ENCODE results near the gene RHBDD2.

Gene RHBDD2

DNA sequence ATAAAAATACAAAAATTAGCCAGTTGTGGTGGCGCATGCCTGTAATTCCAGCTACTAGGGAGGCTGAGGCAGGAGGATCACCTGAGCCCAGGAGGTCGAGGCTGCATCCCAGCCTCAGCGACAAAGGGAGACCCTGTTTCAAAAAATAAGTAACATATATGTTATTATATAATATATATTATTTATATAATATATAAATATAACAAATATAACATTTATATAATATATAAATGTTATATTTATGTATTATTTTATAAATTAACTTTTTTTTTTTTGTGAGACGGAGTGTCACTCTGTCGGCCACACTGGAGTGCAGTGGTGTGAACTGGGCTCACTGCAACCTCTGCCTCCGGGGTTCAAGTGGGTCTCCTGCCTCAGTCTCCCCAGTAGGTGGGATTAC lies 34.6 kb downstream of the RHBDD2 start:
- TF ChIP-seq YY1 (IDR thresholded peaks at IDR 0.05; ENCODE audit: low read depth) = no peak

DNA sequence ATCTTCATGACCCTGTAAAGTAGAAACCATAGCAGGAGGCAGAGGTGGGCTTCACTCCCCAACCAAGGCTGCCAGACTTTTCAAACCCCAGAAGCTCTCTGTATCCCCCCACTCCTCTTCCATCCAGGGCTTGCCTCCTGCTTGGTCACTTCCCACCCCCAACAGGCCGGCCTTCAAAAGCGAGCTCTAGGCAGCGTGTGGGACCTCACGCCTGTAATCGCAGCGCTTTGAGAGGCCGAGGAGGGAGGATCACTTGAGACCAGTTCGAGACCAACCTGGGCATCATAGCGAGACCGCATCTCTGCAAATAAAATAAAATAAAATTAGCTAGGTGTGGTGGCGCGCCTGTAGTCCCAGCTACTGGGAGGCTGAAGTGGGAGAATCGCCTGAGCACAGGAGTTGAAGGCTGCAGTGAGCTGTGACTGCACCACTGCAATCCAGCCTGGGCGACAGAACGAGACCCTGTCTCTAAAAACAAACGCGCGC lies 35.4 kb downstream of the RHBDD2 start:
- TF ChIP-seq, protein P1, sequence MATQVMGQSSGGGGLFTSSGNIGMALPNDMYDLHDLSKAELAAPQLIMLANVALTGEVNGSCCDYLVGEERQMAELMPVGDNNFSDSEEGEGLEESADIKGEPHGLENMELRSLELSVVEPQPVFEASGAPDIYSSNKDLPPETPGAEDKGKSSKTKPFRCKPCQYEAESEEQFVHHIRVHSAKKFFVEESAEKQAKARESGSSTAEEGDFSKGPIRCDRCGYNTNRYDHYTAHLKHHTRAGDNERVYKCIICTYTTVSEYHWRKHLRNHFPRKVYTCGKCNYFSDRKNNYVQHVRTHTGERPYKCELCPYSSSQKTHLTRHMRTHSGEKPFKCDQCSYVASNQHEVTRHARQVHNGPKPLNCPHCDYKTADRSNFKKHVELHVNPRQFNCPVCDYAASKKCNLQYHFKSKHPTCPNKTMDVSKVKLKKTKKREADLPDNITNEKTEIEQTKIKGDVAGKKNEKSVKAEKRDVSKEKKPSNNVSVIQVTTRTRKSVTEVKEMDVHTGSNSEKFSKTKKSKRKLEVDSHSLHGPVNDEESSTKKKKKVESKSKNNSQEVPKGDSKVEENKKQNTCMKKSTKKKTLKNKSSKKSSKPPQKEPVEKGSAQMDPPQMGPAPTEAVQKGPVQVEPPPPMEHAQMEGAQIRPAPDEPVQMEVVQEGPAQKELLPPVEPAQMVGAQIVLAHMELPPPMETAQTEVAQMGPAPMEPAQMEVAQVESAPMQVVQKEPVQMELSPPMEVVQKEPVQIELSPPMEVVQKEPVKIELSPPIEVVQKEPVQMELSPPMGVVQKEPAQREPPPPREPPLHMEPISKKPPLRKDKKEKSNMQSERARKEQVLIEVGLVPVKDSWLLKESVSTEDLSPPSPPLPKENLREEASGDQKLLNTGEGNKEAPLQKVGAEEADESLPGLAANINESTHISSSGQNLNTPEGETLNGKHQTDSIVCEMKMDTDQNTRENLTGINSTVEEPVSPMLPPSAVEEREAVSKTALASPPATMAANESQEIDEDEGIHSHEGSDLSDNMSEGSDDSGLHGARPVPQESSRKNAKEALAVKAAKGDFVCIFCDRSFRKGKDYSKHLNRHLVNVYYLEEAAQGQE (IDR thresholded peaks at IDR 0.05; ENCODE audit: low read depth) = no peak
- TF ChIP-seq ZBTB7A (IDR thresholded peaks at IDR 0.05; ENCODE audit: low read depth) = no peak
- no peak for TF ChIP-seq EP300 (IDR thresholded peaks at IDR 0.05; ENCODE audit: borderline replicate concordance)

- TF ChIP-seq EP300 (IDR thresholded peaks at IDR 0.05; ENCODE audit: borderline replicate concordance) (peak; percentile 78), CREB1 (IDR thresholded peaks at IDR 0.05; ENCODE audit: low read depth) (no peak), EGR1 (IDR thresholded peaks at IDR 0.05) (peak; percentile 60; the same call in 1 of the 2 replicates), TCF12 (IDR thresholded peaks at IDR 0.05; ENCODE audit: low read depth) (peak; percentile 60), TEAD4 (IDR thresholded peaks at IDR 0.05) (peak; percentile 77), YY1 (IDR thresholded peaks at IDR 0.05; ENCODE audit: low read depth) (peak; percentile 64), USF1 (IDR thresholded peaks at IDR 0.05) (no peak; the same call in 1 of the 2 replicates), NFIC (IDR thresholded peaks at IDR 0.05) (peak; percentile 52; the same call in 1 of the 2 replicates), CEBPB (IDR thresholded peaks at IDR 0.05) (no peak), RAD21 (IDR thresholded peaks at IDR 0.05; ENCODE audit: low read depth) (no peak; the same call in 1 of the 2 replicates), ZBTB7A (IDR thresholded peaks at IDR 0.05; ENCODE audit: low read depth) (no peak), TAF1 (IDR thresholded peaks at IDR 0.05; ENCODE audit: low read depth) (peak; percentile 98), FOXM1 (IDR thresholded peaks at IDR 0.05; ENCODE audit: borderline replicate concordance, low read depth) (no peak)
- TF ChIP-seq, protein P2, sequence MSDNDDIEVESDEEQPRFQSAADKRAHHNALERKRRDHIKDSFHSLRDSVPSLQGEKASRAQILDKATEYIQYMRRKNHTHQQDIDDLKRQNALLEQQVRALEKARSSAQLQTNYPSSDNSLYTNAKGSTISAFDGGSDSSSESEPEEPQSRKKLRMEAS (IDR thresholded peaks at IDR 0.05) = peak; percentile 45; the same call in 1 of the 2 replicates
Measured at GRCh38 chr7:75914655-75915415, 36.0 kb downstream of the RHBDD2 start, which contains the start of gene POR. POR (plus strand) TSS chr7:75915155; CDS start chr7:75954002, 38,847 bp downstream.

- no peak for TF ChIP-seq YY1 (IDR thresholded peaks at IDR 0.05; ENCODE audit: low read depth)
- no peak for TF ChIP-seq TEAD4 (IDR thresholded peaks at IDR 0.05)
- TF ChIP-seq, protein P1 (IDR thresholded peaks at IDR 0.05; ENCODE audit: low read depth) = no peak
- no peak for TF ChIP-seq TAF1 (IDR thresholded peaks at IDR 0.05; ENCODE audit: low read depth)
Measured at GRCh38 chr7:75915416-75916156, 36.8 kb downstream of the RHBDD2 start.

DNA sequence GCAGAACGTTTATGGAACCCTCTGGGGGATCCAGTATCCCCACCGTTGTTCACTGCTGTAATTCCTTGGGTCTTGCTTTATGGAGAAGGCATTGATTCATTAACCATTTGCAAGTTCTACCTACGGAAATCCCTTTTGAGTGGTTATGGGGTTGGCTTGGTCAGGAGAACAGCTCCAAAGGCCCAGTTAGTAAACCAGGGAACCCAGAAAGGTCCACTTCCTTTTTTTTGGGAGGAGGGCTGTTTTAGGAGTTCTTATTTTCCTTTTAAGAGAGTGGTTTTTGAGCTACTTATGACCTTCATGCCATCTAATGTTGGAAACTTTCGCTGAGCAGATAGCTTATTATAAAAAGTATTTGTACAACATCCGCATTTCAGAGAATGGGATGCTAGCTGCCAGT lies 37.4 kb downstream of the RHBDD2 start:
- TF ChIP-seq CEBPB (IDR thresholded peaks at IDR 0.05) (no peak), ZBTB7A (IDR thresholded peaks at IDR 0.05; ENCODE audit: low read depth) (no peak), RAD21 (IDR thresholded peaks at IDR 0.05; ENCODE audit: low read depth) (no peak), TCF12 (IDR thresholded peaks at IDR 0.05; ENCODE audit: low read depth) (no peak), EGR1 (IDR thresholded peaks at IDR 0.05) (no peak), TAF1 (IDR thresholded peaks at IDR 0.05; ENCODE audit: low read depth) (no peak), USF1 (IDR thresholded peaks at IDR 0.05) (no peak), CREB1 (IDR thresholded peaks at IDR 0.05; ENCODE audit: low read depth) (no peak), EP300 (IDR thresholded peaks at IDR 0.05; ENCODE audit: borderline replicate concordance) (no peak), NFIC (IDR thresholded peaks at IDR 0.05) (no peak), YY1 (IDR thresholded peaks at IDR 0.05; ENCODE audit: low read depth) (no peak), TEAD4 (IDR thresholded peaks at IDR 0.05) (no peak), FOXM1 (IDR thresholded peaks at IDR 0.05; ENCODE audit: borderline replicate concordance, low read depth) (no peak)
- TF ChIP-seq, protein P1 (IDR thresholded peaks at IDR 0.05; ENCODE audit: low read depth) = no peak
- TF ChIP-seq, protein P2 (IDR thresholded peaks at IDR 0.05) = no peak
